ENCODE measurements around the gene TEX12.

The TEX12 gene

DNA sequence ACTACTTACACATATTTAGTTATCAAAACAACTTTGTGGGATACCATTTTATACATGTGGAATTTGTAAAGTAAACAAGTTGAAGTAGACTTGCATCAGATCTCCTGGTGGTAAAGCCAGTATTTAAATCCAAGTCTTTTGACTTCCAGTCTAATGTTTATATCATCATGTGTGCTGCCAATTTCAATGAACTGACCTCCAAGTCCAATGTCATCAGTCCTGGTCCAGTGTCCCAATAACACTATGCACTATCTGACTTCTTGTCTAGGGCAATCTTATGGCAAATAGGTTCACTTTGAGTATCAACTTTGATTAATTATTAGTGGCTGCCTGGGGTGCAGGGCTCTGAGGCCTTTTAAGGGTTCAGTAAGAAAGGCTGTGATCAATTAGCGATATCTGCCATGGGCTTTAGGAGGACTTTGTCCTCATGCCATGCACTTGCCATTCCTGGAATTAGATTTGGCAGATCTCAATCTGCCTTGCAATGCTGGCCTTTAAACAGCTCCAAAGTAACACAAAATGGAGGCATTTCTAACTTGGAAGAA is 49.5 kb downstream of the TEX12 start:
- TF ChIP-seq, protein P1, sequence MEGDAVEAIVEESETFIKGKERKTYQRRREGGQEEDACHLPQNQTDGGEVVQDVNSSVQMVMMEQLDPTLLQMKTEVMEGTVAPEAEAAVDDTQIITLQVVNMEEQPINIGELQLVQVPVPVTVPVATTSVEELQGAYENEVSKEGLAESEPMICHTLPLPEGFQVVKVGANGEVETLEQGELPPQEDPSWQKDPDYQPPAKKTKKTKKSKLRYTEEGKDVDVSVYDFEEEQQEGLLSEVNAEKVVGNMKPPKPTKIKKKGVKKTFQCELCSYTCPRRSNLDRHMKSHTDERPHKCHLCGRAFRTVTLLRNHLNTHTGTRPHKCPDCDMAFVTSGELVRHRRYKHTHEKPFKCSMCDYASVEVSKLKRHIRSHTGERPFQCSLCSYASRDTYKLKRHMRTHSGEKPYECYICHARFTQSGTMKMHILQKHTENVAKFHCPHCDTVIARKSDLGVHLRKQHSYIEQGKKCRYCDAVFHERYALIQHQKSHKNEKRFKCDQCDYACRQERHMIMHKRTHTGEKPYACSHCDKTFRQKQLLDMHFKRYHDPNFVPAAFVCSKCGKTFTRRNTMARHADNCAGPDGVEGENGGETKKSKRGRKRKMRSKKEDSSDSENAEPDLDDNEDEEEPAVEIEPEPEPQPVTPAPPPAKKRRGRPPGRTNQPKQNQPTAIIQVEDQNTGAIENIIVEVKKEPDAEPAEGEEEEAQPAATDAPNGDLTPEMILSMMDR (IDR thresholded peaks at IDR 0.05; ENCODE audit: borderline replicate concordance, control extremely low read depth, extremely low read depth, insufficient read depth, missing control alignments), result no peak
- in situ Hi-C loops (cut with MboI; ENCODE audit: low sequenced_read_pairs, unreplicated experiment), result no loop called here

DNA sequence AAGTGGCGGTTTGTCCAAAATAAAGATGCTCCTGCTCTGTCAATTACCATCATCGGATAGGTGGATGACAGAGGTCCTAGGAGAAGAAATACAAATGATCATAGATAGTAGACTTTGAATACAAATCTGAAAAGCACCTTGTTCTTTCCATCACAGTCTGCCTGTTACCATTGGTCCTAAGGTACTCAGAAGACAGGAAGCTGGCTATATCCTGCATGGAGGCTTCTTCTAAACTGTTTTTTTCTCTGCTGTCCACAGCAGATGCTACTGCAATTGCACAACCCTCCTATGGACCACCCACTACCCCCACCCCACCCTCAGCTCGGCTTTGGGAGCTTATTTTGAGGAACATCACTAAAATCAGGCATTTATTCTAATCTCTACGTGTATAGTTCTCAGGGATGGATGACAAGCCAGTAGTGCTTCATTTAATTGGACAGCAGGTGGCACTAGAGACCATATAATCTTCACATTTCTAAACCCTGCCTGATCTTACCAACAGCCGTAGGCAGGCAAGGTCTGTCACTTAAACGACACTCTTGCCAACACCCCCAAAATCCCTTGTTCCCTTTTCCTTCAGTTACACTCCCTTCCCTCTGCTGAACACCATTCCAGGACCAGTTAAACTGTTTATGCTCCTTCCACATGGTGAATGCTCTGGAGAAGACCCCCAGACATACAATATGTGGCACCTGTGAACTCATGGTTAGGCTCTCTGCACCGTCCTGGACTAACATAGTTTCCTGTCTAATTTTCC is 52.5 kb downstream of the TEX12 start:
- peak; percentile 72 for DNase-seq (ENCODE audit: low spot score)
- in situ Hi-C loops (cut with MboI; ENCODE audit: low sequenced_read_pairs, unreplicated experiment), result loop anchor here (5.0 kb wide), 1 partner anchor 58 kb away; no protein-coding TSS in a partner anchor
- TF ChIP-seq, protein P1 (IDR thresholded peaks at IDR 0.05; ENCODE audit: borderline replicate concordance, control extremely low read depth, extremely low read depth, insufficient read depth, missing control alignments), result peak; percentile 60

More for the DNA sequence above, 49.5 kb downstream of the TEX12 start:
- no peak for DNase-seq (ENCODE audit: low spot score)

DNA sequence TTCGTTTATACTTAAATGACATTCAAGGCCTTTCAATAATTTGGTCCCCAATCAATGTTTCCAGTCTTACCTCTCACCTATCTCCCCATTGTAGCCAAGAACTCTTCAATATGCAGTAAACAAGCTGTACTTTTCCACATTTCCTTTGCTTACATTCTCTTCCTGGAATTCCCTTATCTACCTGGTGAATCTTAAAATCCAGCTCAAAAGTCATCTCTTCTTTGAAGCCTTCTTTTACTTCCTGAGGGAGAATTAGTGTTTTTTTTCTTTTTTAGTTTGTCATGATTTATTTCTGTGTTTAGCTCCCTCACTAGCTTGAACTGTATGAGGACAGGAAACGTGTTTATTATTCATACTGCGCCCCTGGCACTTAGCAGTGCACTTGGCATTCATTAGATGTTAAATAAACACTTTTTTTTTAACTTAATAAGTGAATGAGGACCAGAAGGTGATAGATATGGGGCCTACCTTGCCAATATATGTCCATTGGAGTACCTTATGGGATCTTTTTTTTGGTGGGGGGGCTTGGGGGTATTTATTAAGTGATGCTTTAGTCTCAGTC is 54.2 kb downstream of the TEX12 start:
- DNase-seq (ENCODE audit: low spot score), result no peak
- in situ Hi-C loops (cut with MboI; ENCODE audit: low sequenced_read_pairs, unreplicated experiment), result loop anchor here (5.0 kb wide), 1 partner anchor 56 kb away; no protein-coding TSS in a partner anchor
- TF ChIP-seq, protein P1 (IDR thresholded peaks at IDR 0.05; ENCODE audit: borderline replicate concordance, control extremely low read depth, extremely low read depth, insufficient read depth, missing control alignments), result no peak
